Measurements from ENCODE around the gene RACK1. TPM values are rescaled to one million over a fixed set of nuclear protein-coding genes. Genes with fewer than 3 reads are reported as not detected.

RACK1 gene
- total and polyA plus RNA-seq, 2 of the 13 experiments (the other 11 are each of a cell fraction or from before 2014, with no cell fraction given), result 2,514 to 6,141 TPM

DNA sequence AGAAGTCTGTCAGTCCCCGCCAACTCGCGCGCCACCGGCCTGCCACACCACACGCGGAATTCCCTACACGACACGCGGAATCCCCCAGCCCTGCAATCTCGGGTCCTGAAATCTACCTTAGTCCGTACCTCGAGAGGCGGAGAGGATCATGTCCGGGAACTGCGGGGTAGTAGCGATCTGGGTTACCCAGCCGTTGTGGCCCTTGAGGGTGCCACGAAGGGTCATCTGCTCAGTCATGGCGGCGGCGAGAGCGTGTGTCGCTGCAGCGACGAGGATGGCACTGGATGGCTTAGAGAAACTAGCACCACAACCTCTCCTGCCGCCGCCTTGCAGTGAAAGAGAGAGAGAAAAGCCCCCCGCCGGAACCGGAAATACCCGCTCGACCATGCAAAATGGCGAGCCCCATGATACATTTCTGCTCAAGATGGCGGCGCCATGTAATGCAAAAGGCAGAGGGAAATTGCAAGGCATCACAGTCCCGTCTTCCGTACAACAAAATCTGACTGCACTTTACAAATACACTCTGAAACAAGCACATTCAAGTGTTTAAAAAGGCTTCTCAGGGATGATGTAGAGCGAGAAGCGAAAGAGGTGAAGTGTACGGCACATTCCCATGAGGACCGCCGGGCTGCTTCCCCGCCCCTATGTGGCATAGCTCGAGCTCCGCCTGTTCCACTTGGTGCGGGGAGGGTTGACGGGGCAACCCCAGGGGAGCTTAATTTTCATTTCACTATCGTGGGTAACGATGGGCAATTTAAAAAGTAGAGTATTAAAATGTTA is at the start of gene RACK1 (continued):
- TF ChIP-seq CENPX (CRISPR knock-in tag; IDR thresholded peaks at IDR 0.05) (no peak), TRIM24 (CRISPR knock-in tag; IDR thresholded peaks at IDR 0.05) (no peak), STAG1 (CRISPR knock-in tag; IDR thresholded peaks at IDR 0.05) (no peak), ZNF430 (CRISPR knock-in tag; IDR thresholded peaks at IDR 0.05) (peak; percentile 62), GPN1 (CRISPR knock-in tag; IDR thresholded peaks at IDR 0.05; ENCODE audit: borderline replicate concordance) (no peak), NPAS2 (CRISPR knock-in tag; IDR thresholded peaks at IDR 0.05; ENCODE audit: borderline replicate concordance) (no peak), FOXA3 (CRISPR knock-in tag; IDR thresholded peaks at IDR 0.05) (no peak), ZKSCAN5 (CRISPR knock-in tag; IDR thresholded peaks at IDR 0.05) (no peak), ATF5 (CRISPR knock-in tag; IDR thresholded peaks at IDR 0.05; ENCODE audit: low read depth) (0 out of 2 replicates have a peak, but pooled peaks have one; percentile 78), ZNF850 (CRISPR knock-in tag; conservative IDR thresholded peaks at IDR 0.05) (no peak), ZNF234 (CRISPR knock-in tag; conservative IDR thresholded peaks at IDR 0.05) (peak; percentile 73; the same call in 1 of the 2 replicates), GTF3A (CRISPR knock-in tag; conservative IDR thresholded peaks at IDR 0.05) (no peak), HOXA7 (CRISPR knock-in tag; IDR thresholded peaks at IDR 0.05) (no peak), ZKSCAN1 (IDR thresholded peaks at IDR 0.05; ENCODE audit: low read length) (no peak)
- TF ChIP-seq, protein P1, sequence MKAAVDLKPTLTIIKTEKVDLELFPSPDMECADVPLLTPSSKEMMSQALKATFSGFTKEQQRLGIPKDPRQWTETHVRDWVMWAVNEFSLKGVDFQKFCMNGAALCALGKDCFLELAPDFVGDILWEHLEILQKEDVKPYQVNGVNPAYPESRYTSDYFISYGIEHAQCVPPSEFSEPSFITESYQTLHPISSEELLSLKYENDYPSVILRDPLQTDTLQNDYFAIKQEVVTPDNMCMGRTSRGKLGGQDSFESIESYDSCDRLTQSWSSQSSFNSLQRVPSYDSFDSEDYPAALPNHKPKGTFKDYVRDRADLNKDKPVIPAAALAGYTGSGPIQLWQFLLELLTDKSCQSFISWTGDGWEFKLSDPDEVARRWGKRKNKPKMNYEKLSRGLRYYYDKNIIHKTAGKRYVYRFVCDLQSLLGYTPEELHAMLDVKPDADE (CRISPR knock-in tag; IDR thresholded peaks at IDR 0.05), result no peak
- TF ChIP-seq, protein P2, sequence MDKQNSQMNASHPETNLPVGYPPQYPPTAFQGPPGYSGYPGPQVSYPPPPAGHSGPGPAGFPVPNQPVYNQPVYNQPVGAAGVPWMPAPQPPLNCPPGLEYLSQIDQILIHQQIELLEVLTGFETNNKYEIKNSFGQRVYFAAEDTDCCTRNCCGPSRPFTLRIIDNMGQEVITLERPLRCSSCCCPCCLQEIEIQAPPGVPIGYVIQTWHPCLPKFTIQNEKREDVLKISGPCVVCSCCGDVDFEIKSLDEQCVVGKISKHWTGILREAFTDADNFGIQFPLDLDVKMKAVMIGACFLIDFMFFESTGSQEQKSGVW (CRISPR knock-in tag; IDR thresholded peaks at IDR 0.05; ENCODE audit: borderline replicate concordance), result peak; percentile 87; the same call in 1 of the 2 replicates
- TF ChIP-seq, protein P3, sequence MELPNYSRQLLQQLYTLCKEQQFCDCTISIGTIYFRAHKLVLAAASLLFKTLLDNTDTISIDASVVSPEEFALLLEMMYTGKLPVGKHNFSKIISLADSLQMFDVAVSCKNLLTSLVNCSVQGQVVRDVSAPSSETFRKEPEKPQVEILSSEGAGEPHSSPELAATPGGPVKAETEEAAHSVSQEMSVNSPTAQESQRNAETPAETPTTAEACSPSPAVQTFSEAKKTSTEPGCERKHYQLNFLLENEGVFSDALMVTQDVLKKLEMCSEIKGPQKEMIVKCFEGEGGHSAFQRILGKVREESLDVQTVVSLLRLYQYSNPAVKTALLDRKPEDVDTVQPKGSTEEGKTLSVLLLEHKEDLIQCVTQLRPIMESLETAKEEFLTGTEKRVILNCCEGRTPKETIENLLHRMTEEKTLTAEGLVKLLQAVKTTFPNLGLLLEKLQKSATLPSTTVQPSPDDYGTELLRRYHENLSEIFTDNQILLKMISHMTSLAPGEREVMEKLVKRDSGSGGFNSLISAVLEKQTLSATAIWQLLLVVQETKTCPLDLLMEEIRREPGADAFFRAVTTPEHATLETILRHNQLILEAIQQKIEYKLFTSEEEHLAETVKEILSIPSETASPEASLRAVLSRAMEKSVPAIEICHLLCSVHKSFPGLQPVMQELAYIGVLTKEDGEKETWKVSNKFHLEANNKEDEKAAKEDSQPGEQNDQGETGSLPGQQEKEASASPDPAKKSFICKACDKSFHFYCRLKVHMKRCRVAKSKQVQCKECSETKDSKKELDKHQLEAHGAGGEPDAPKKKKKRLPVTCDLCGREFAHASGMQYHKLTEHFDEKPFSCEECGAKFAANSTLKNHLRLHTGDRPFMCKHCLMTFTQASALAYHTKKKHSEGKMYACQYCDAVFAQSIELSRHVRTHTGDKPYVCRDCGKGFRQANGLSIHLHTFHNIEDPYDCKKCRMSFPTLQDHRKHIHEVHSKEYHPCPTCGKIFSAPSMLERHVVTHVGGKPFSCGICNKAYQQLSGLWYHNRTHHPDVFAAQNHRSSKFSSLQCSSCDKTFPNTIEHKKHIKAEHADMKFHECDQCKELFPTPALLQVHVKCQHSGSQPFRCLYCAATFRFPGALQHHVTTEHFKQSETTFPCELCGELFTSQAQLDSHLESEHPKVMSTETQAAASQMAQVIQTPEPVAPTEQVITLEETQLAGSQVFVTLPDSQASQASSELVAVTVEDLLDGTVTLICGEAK (IDR thresholded peaks at IDR 0.05), result peak; percentile 67; the same call in 1 of the 2 replicates
- TF ChIP-seq, protein P3 (CRISPR knock-in tag; IDR thresholded peaks at IDR 0.05), result peak; percentile 69; the same call in 1 of the 2 replicates

Data from HepG2 (cell line).